ENCODE measurements around the gene XK.

The XK gene

DNA sequence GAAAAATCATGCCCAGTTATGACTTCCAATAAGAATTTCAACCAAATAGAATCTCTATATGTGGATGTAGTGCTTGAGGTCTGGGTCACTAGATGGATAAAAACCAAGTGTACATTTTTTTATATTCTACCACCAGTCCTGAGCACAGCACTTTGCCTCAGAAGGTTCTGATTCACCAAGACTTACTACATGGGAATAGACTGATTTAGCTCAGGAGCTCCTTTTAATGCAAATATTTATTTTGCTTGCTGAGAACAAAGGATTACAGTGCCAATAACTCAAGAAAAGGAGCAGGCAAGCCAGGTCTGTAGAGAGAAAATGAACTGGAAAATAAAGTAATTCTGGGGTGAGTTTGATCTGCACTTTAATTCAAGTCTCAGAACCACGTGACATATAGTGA, 6.4 kb upstream of the XK start:
- DNase-seq, result no peak

DNA sequence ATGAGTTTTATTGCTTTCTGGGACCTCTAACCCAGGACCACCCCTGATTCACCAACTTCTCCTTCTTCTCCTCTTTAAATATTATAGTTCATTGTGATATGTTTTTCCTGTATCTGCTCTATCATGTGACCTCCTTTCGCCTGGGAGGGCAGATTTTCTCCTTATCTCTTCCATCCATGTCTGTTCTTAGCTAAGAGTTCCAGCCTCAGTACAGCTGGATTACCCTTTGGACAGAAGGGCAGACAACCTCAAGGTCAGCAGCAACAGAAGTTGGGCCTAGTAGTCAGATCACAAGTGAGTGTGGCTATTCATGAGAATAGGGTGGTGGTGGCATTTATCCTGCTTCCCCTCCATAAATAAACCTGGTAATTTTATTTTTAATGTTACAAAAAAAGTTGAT, 5.7 kb upstream of the XK start:
- DNase-seq, result no peak

DNA sequence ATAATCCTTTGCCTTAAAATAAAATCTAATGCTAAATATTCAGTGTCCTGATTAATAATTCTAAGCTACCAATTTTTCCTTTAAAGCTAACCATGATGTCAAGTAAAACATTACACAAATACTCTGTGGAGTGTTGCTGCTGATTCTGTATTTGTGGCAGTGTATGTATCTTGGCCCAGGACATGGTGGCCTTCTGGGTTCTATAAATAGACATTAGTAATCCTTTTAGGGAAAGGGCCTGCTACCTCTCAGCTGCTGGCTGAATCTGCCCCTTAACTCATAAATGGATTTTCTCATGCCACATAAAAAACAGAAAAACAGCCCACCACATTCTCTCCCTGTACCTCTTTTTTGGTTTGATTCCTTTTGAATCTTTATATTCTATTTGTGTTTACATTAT, 1.2 kb upstream of the XK start:
- no peak for DNase-seq

DNA sequence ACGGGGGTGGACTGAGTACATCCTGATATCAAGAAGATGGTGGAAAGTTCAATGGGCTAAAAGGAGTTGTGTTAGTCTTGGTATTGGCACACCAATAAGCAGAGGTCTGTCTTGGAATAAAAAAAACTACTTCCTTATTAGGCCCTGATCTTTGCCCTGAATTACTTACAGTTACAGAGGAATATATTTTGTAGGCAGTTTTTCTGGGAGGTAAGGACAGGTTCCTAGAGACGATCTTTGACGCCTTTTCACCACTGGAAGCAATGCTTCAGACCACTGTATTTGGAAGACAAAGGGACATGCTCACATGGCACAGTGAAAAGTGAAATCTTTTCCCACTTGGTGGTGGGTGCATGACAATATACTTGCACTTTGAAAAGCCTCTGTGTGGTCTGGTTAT, 618 bp upstream of the XK start:
- DNase-seq, result no peak

DNA sequence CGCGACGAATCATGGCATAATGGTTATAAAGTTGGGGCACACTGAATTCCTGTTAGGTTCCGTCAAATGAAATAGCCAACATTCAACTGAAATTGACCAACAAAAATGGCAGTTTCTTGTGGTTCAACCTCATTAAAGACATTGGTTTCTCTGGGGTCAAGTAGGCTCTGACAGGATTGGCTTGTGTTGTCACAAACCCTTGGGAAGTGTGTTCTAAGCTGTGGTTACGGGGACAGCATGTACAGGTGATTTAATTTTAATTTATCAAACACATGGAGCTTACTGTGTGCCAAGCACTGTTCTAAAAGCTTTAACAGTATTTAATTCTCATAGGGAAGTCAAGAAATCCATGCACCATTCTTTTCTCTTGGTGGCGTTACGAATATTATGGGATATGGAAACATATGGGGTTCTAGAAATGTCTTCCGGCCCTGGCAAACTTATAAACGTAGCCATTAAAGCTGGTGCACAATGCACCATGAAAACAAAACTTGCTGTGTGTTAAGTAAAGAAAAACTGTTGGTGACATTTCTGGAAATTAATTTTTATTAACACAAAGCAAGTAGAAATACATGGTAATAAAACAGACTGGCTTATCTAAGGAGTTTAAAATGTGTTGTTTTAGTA, 891 bp downstream of the XK start:
- DNase-seq, result no peak

DNA sequence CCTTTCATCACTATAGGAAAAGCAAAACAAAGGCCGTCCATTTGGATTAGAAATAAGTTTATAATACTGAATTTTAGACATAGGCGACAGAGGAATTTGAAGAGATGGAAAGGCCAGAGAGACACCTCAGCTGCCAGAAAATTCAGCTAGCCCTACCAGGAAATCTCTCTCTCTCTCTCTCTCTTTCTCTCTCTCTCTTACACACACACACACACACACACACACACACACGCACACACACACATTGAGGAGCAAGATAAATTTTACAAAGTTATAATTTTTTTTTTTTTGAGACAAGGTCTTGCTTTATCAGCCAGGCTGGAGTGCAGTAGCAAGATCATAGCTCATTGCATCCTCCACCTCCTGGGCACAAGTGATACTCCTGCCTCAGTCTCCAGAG, 1.4 kb downstream of the XK start:
- no peak for DNase-seq

DNA sequence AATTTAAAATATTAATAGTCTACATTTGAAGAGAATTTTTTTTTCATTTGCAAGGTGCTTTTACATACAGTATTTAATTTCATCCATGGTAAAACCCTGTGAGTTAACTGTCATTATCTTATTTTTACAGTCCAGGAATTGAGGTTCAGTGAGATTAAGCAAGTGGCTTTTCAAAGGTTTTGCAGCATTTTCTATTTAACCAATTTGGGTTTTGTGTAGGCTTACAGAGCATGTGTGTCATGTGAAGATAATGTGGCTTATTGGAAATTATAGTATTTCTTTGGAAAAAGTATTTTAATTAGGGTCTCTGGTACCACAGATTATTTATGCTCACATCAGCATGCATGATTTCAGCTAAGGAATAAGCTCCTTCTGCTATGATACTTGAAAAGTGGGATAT, 4.5 kb downstream of the XK start:
- no peak for DNase-seq

DNA sequence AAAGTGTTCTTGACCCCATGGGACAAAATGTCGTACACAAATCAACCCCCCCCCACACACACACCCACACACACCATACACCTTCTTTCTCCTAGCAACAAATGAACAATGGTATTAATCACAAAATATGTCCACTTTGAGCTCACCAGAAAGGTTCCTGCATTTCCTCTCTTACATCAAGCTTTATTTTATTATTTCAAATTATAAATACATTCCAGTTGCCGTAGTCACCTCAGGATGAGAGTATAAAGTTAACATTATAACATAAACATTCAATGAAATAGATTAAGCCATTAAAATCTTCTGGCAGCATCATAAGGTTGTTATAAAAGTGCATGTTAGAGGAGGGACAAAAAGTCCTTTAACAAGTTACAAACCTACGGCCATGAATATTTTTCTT, 7.3 kb downstream of the XK start:
- peak; percentile 1 for DNase-seq

DNA sequence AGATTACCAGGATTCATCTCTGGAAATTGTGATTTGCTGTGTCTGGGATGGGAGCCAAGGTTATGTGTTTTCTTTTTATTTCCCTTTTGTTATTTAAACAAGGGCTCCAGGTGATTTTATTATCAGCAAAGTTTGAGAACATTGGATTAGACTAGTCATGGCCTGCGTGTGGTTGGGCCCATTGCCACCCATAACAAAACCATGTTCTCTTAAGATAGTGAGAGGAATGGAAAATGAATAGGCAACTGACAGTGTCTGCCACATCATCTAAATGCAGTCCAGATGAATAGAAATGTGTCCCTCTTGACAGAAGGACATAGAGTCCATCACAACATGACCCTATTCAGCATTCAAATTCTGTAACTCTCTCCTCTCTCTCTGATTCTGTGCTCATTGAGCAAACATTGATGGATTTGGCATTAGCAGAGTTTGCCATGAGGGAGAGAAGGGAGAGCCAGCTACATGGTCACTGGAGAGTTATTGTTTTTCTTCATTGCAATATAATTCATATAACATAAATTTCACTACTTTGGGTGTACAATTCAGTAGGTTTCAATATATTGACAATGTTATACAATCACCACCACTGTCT, 11.7 kb downstream of the XK start:
- no peak for DNase-seq

DNA sequence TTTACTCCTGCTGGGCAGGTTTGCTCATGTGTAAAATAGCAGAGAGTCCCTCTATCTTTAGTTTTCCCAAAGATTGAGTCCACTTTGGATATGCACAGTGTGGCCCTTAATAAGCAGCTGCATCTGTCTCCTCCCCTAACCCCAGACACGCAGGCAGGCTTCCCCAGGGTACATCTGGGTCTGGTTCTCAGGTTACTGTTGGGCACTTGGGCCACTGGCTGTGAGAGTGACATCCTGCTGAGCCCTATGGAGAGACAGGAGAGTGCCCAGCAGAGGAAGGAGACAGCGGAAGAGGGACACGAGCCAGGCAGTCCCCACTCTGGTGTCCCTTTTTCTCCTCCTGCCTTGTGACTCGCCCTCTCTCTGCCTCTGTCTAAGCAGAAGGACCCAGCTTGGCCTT, 16.0 kb downstream of the XK start:
- DNase-seq, result no peak

DNA sequence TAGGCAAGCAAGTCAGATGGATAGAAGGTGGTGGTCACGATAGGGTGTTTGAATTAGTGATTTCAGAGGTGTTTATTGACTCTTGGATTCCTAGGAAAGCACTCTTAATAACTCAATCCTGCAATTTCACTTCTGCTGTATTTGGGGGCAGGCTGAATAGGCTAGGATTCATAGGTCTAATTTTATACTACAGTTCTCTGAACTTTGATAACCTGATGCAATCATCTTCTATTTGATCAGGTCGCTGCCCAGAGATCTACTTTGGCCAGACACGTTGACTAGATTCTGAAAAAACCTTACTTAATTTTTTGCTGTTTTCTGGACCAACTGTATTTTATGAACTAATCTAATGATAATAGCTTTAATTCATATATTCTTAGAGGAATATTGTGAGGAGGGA, 26.4 kb downstream of the XK start:
- DNase-seq, result no peak

DNA sequence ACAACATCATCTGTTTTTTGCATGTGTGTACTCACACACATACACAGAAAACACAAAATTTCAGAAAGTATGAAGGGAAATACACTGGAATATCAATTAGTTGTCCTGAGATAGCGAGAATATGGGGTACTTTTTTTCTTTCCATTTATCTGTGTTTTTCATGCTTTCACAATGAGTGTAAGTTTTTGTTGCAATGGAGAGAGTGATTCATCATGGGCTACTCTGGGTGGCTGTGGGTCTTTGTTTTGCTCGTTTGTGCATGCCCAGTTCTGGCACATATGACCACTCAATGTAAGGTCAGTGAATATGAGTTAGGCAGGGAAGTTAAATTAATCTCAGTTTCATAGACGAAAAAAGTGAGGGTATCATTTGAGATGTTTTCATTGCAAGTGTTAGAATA, 26.9 kb downstream of the XK start:
- no peak for DNase-seq

DNA sequence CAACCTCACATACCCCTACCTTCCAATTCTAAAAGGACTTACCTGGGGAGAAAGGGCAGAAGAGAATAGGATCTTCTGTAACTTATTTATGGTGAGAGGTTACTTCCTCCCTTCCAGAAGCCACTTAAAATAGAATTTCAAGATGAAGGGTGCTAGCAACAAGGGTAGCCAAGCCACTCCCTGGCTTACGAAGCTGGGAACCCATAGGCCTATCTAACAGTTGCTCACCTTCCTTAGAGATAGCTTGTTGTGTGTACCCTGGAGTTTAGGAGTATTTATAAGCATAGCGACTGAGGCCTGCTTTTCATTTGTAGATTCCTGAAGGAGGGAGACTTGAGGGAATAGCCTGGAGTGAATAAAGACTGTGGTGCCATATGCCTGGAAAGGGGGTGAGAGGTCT, 28.9 kb downstream of the XK start:
- no peak for DNase-seq

DNA sequence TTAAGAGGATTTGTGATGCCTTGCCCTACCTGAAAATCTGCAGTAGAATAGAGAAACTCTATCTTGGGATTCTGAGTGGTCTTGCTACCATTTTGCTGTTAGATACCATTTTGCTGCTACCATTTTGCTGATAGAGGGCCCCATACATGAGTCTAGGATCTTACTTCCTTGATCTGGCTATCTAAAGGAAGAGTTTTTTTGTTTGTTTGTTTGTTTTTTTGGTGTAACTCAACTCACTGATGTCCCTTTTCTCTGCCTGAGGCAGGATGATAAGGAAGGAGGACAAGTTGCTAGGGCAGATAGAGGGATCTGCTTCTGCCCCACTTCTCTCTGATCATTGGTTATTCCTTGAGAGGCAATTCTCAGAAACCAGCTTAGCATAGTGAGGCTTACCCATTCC, 31.0 kb downstream of the XK start:
- no peak for DNase-seq

DNA sequence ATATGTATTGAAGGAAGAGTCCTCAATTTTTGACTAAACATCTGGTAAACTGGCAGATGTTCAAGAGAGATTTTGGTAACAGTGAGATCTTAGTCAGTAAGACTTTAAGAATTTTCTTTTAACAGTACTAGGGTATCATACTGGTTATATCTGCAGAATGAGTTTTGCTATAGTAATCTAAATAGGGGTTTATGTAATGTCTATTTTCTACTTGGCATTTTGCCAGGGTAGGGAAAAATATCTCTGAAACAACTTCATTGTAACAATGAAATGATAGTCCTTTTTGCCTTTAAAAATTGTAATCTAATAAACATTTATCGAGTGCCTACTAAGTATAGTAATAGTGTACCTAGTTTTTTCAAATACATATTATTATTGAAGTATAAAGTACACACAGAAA, 32.1 kb downstream of the XK start:
- no peak for DNase-seq

DNA sequence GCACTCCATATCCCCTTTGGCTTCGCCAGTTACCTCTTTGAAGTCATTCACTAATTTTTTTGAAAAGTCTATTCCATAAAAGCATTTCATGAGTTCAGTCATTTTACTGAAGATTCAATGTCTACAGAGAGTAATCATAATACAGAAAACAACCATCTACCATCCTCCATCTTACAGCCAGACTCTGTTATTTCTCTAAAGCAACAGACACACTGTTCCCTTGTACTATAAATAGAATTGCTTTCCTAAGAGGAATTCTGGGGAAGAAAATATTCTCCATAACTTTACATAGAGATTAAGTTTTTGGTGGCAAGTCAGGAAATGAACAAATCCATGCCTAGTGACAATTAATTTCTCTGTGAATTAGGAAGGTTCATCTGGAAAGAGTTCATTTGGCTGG, 37.0 kb downstream of the XK start:
- no peak for DNase-seq

DNA sequence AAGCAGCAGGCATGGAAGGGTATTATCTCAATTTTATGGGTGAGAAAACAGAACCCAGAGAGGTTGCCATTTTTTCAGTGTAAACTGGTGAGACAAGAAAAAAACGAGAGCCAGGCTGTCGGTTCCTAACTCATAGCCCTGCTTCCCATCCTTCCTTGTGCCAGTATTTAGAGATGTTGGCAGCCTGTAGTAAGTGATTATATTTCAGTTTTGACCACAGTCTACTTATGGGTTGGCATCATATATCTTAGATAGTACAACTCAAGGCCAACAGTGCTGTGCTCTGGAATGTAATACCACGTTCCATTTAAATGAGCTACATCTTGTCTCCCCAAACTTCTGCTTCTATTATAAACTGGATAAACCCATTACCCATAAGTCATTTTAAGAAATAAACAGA, 40.8 kb downstream of the XK start:
- DNase-seq, result no peak

DNA sequence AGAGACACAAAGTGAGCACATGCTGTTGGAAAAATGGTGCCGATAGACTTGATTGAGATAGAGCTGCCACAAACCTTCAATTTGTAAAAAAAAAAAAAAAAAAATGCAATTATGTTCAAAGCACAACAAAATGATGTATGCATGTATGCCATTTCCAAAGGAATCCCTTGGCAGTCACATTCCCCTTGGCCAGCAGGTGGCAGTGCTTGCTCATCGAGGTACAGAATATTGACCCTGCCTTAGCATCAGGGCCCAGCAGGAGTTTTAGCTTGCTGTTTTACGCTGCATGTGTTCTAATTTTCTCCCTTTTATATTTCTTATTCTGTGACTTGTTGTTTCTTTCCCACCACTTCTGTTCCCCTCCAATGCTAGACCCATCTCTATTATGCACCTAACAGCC, 59.8 kb downstream of the XK start:
- peak; percentile 53 for DNase-seq

DNA sequence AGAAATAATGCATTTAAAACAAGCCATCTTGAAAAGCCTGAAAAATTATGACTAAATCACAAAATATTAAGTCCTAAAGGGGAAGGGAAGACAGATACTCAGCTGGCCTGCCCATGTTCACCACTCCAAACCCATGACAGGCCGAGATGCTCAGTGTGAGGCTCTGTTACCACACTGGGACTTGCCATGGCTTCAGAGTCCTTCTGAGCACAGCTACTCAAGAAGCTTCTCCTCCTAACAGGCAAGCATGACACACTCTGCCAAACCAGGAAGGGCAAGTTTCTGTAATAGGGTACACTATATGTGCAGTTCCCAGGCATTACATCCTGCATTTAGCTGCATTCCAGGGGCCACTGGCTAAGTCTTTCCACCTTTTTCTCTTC, 60.2 kb downstream of the XK start:
- DNase-seq, result no peak

DNA sequence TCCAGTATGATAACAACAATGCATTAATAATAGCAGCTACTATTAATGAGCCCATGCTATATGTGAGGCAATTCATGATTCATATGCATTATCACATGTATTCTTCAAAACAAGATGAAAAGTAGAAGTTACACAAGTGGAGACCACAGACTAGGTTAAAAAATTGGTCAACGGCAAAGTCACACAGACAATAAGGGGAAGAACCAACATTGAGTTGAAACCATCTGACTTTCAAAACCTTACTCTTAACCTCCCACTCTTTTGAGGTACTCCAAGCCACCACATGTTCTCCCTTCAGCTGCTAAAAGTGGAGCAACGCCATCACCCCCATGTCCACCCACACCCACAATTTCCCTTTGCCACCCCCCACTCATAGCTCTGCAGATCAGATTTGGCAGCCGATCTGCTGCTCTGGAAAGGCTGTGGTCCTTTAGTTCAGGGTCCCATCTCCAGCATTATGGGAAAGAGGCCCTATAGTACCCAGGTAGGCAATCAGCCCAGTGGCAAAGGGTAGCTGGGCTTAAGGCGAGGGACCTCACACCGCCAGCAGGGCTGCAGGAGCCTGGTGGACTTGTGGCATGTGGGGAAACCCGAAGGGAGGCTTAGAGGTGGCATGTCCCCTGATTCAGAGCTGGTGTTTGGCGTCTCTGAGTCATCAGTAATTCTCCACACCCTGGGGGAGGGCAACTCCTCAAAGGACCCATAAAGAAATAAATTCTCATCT, 60.8 kb downstream of the XK start:
- no peak for DNase-seq

DNA sequence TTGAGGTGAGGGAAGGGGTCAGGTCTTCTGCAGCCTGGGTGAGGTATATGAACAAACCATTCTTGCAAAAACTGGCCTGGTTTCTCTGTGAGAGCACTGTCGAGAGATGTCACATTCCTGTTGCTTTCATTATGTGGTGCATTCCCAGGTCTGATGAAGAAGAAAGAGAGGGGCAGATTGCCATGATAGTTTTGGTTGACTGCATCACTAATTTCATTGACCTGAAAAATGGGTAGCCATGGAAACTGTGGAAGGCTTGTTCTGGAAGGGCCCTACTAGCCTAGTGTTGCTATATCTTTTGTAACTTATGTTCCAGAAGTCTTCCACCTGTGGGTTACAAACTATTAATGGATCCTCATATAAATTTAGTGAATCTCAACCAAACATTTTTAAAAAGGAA, 61.4 kb downstream of the XK start:
- no peak for DNase-seq

DNA sequence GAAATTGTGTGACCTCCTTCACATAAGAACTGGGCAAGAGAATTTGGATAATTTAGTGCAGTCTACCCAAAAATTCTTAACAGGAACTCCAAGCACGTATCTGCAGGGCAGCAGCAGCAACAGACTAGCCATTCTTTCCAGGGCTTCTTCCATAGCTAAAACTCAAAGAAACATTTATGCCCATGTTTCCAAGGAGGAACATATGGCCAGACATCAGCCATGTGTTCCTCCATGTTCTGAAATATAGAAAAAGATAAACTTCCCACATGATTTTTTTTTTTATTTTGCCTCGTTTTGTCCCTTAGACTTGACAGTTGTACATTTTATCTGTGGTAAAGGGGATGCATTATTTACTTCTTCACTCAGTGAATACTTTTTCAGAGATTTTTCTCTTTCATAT, 66.7 kb downstream of the XK start:
- no peak for DNase-seq

DNA sequence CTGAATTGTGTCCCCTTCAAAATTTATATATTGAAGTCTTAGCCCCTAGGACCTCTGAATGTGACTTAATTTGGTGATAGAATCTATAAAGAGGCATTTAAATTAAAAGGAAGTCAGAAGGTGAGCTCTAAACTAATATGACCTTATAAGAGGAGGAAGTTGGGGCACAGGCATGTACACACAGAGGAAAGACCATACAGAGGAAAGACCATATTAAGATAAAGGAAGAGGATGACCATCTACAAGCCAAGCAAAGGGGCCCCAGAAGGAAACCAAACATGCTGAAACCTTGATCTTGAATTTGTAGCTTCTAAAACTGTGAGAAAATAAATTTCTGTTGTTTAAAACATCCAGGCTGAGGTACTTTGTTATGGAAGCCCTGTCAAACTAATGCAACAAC, 67.3 kb downstream of the XK start:
- no peak for DNase-seq

DNA sequence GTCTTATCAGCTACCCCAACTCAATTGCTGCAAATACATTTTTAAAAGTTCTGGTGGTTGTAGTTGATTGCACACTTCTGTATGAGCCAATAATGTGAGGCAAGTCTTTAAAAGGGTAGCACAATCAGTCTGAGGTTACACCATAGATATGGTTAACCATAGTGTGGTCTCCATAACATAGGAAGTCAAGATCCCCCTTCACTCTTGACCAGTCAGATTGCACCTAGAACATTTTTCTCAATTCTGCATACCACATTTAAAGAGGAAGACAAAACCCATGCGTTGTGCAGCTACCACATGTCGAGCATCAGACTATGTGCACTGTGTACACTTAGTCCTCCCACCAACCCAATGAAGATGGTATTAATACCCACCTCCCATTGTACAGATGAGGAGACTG, 67.8 kb downstream of the XK start:
- DNase-seq, result no peak

DNA sequence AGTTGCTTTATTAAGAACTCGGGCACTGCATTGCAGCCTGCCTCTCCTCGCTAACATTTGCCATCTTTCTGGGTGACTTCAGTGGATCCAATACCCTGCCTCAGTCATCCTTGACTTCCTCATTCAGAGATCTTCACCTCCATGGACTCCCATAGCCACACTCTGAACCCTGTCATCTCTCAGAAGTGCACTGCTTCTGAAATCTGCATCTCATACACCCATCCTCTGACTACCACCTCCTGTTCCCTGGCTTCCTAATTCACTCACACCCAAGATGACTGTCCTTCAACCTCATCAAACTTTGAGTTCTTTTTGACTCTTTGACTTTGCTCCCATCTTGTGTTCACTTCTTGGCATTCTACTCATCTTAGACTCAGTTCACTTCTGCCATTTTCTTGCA, 68.9 kb downstream of the XK start:
- DNase-seq, result no peak
